GM23248 (cell line): ENCODE results near the gene LGR6. TPM values are rescaled to one million over a fixed set of nuclear protein-coding genes. Genes with fewer than 3 reads are reported as not detected.

Experiments
- DNase-seq: peaks from one replicate; pipeline ENCODE4 v3.0.0-alpha.2; 2015
- H2AFZ ChIP-seq: fragments of 200-600 bp; sonication (generic); 2 replicates; pipeline ENCODE4 v1.6.1; 2016; ENCODE audit warnings: antibody characterized with exemption
- H3F3A ChIP-seq: fragments of 200-600 bp; sonication (generic); 2 replicates; pipeline ENCODE4 v1.6.1; 2016; ENCODE audit warnings: mild to moderate bottlenecking, antibody characterized with exemption, mixed run types; ENCODE audit not compliant: insufficient read depth
- H3K27ac ChIP-seq: fragments of 200-600 bp; sonication (generic); 2 replicates; pipeline ENCODE4 v1.5.1; 2016; ENCODE audit warnings: mild to moderate bottlenecking
- H3K27me3 ChIP-seq: fragments of 200-600 bp; sonication (generic); replicated peaks from 2 replicates; pipeline ENCODE4 v1.6.1; 2016; ENCODE audit warnings: mild to moderate bottlenecking; ENCODE audit not compliant: insufficient read depth
- H3K36me3 ChIP-seq: fragments of 200-600 bp; sonication (generic); 2 replicates; pipeline ENCODE4 v1.6.1; 2016; ENCODE audit warnings: low read depth, mild to moderate bottlenecking
- H3K4me1 ChIP-seq: fragments of 200-600 bp; sonication (generic); 2 replicates; pipeline ENCODE4 v1.6.1; 2016; ENCODE audit warnings: mild to moderate bottlenecking; ENCODE audit not compliant: insufficient read depth
- H3K4me2 ChIP-seq: fragments of 200-600 bp; sonication (generic); one replicate; pipeline ENCODE4 v1.6.1; 2016; ENCODE audit warnings: mild to moderate bottlenecking; ENCODE audit not compliant: unreplicated experiment
- H3K4me3 ChIP-seq: fragments of 200-600 bp; sonication (generic); 2 replicates; pipeline ENCODE4 v1.5.1; 2016; ENCODE audit warnings: mild to moderate bottlenecking
- H3K79me2 ChIP-seq: fragments of 200-600 bp; sonication (generic); 2 replicates; pipeline ENCODE4 v1.6.1; 2016; ENCODE audit warnings: mild to moderate bottlenecking; ENCODE audit not compliant: insufficient read depth
- H3K9ac ChIP-seq: fragments of 200-600 bp; sonication (generic); 2 replicates; pipeline ENCODE4 v1.6.1; 2016; ENCODE audit warnings: mild to moderate bottlenecking
- H3K9me2 ChIP-seq: fragments of 200-600 bp; sonication (generic); 2 replicates; pipeline ENCODE4 v1.6.1; 2016; ENCODE audit warnings: mixed run types, mild to moderate bottlenecking, moderate library complexity; ENCODE audit not compliant: insufficient read depth
- H3K9me3 ChIP-seq: fragments of 200-600 bp; sonication (generic); one replicate; pipeline ENCODE4 v1.6.1; 2017; ENCODE audit warnings: low read depth
- H4K20me1 ChIP-seq: fragments of 200-600 bp; sonication (generic); 2 replicates; pipeline ENCODE4 v1.6.0; 2016; ENCODE audit not compliant: insufficient read depth
- EZH2 ChIP-seq: fragments of 200-600 bp; sonication (generic); IDR thresholded peaks from 2 replicates; pipeline ENCODE4 v1.6.1; 2018; ENCODE audit warnings: antibody characterized with exemption, mild to moderate bottlenecking; ENCODE audit not compliant: insufficient read depth, poor library complexity, severe bottlenecking
- EZH2phosphoT487 ChIP-seq: fragments of 200-600 bp; sonication (generic); IDR thresholded peaks from 2 replicates; pipeline ENCODE4 v1.6.1; 2018; ENCODE audit warnings: antibody characterized with exemption, moderate library complexity, mild to moderate bottlenecking, low read depth; ENCODE audit not compliant: insufficient read depth
- WGBS, 2 experiments: methylation state at CpG; one replicate each; pipeline ENCODE4 v1.1.6; 2015 to 2017; ENCODE audit warnings: low lambda C conversion rate in 2 of 2, low coverage in 1 of 2; ENCODE audit errors: missing lambda C conversion rate in 2 of 2; 5-methylcytosine and 5-hydroxymethylcytosine counted together
- in situ Hi-C: fragments of 300-500 bp; cut with MboI; formaldehyde crosslinking; loops from 2 replicates; pipeline ENCODE4 v1.15.0; 2020
- polyA plus RNA-seq: library from polyadenylated mRNA; unstranded; fragments of >200 nt; fragmentation: Nextera tagmentation; extraction: Ambion mirVana; gene quantifications from 2 replicates; pipeline ENCODE4 v1.2.1, GENCODE V29; 2016
- total RNA-seq: library from RNA; depleted of rRNA; stranded (reverse); fragments of >200 nt; shearing (Covaris generic); gene quantifications from 2 replicates; pipeline ENCODE4 v1.2.3, GENCODE V29; 2014

The LGR6 gene
- total and polyA plus RNA-seq, 2 experiments from 2014 or later, result not detected

DNA sequence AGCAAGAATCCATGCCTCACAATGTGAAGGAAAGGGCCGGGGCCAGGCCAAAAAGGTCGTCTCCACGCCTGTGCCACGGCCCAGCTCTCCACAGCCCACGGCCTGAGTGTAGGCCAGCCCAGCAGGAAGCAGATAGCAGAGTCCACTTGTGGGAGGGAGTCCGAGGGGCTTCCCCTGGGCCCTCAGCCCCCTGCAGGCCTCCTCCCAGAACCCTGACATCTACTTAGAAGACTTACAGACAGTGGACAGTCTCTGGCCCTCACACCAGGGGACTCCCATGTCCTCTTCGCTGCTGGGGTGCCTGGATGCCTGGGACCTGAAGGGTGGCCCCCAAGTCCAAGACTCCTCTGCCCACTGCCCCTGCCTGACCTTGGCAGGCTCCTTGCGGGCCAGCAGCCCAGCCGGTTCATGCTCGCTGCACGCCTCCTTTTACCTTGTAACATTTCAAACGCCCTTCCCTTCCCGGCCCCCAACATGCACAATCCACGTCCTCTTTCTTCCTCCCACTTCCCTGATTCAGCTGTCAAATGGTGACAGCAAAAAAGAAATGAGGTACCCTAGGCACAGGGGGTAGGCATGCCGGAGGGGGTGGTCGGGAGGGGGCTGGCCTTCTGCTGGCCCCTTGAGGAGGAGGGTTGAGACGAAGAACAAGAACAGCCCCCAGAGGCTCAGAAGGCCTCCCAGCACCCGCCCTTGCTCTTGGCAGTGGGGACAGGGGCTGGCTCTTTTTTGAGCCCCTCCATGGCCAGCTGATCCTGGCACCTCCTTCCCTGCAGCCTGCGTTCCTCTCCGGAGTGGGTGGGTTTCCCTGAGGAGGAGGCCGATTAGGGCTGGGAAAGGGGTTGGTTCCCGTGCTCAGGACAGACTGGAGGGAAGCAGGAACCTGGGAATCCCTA, 32.2 kb upstream of the LGR6 start:
- DNase-seq, result no peak
- no peaks in the 10 kb centered on the region for H4K20me1 ChIP-seq
- no peaks in the 10 kb centered on the region for H3K9me3 ChIP-seq
- no peaks in the 10 kb centered on the region for H3K36me3 ChIP-seq
- in situ Hi-C loops, result no loop called here
- H3K4me1 ChIP-seq, result no peaks in the 10 kb centered on the region
- no peak overlapping the region for H3K27ac ChIP-seq
- no peak overlapping the region for H2AFZ ChIP-seq
- WGBS, 2 experiments, result 74 to 77% methylated on average over 22 of the region's 22 CpGs
- no peak overlapping the region for H3K4me2 ChIP-seq
- TF ChIP-seq EZH2phosphoT487 (no peak), EZH2 (no peak)
- H3K27me3 ChIP-seq, result no peaks in the 10 kb centered on the region
- no peak overlapping the region for H3K4me3 ChIP-seq
- no peaks in the 10 kb centered on the region for H3K79me2 ChIP-seq
- no peaks in the 10 kb centered on the region for H3K9me2 ChIP-seq
- no peaks in the 10 kb centered on the region for H3F3A ChIP-seq
- H3K9ac ChIP-seq, result no peak overlapping the region

DNA sequence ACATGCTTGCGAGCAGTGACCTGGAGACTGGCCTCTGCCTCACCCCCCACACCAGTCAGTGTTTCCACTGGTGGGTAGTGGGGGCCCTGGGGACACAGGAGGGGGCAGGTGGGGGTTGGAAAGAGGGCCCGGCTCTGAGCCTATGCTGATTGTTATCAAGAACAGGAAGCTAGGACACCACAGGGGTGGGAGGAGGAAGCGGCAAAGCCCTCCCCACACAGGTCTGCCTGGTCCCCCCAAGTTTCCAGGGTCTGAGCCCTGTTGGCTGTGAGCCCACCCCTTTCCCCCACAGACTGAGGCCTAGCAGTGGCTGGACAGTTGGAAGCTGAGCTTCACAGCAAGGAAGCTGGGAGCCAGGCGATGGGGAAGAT, 31.6 kb upstream of the LGR6 start:
- Histone ChIP-seq H3K9ac (no peak overlapping the region), H2AFZ (no peak overlapping the region), H4K20me1 (no peaks in the 10 kb centered on the region), H3K4me1 (no peaks in the 10 kb centered on the region), H3K79me2 (no peaks in the 10 kb centered on the region), H3K36me3 (no peaks in the 10 kb centered on the region), H3K27me3 (no peaks in the 10 kb centered on the region), H3K4me3 (no peak overlapping the region), H3K9me2 (no peaks in the 10 kb centered on the region), H3K27ac (no peak overlapping the region), H3K9me3 (no peaks in the 10 kb centered on the region), H3K4me2 (no peak overlapping the region), H3F3A (no peaks in the 10 kb centered on the region)
- in situ Hi-C loops, result no loop called here
- 91% methylated on average over 3 to 4 of the region's 4 CpGs for WGBS, 2 experiments
- TF ChIP-seq EZH2 (no peak), EZH2phosphoT487 (no peak)
- no peak for DNase-seq

DNA sequence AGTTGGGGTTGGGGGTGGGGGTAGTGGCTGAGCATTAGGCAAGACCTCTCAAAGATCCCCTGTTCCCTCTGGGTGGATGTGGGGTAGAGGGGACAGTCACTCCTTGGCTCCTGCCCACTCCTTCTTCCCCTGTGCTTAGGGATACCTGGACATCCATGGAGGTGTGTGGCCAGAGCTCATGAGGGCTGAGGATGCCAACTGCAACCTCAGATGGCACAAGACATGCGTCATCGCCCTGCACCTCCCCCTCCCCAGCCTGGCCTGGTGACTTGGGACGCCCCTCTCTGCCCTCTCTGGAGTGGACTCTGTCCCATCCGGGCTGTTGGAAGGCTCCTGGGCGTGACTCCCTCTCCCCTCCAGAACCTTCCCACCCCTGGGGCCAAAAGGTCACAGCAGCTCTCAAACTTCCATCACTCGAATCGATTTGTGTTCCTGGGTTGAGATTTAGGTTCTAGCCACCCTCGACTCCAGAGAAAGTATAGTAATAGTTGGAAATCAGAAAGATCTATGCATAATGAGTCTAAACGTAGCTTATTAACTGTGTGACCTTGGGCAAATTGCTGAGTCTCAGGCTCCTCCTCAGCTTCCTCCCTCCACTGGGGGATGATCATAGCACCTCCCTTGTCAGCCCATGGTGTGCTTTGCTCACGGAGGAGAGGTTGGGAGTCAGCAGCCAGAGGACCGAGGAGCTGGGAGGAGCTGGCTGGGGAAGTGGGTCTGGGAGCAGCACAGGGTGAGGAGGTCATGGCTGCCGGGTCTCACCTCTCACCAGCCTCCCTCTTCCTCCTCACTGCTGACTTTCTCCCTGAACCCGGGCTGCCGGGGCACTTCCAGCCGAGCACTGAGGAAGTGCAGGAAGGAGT, 30.9 kb upstream of the LGR6 start:
- no peaks in the 10 kb centered on the region for H3K4me1 ChIP-seq
- 74 to 78% methylated on average over 15 of the region's 15 CpGs for WGBS, 2 experiments
- no peaks in the 10 kb centered on the region for H3K79me2 ChIP-seq
- no peak for TF ChIP-seq EZH2
- no peak for TF ChIP-seq EZH2phosphoT487
- H3K4me2 ChIP-seq, result no peak overlapping the region
- H2AFZ ChIP-seq, result no peak overlapping the region
- H3K36me3 ChIP-seq, result no peaks in the 10 kb centered on the region
- in situ Hi-C loops, result no loop called here
- H3F3A ChIP-seq, result no peaks in the 10 kb centered on the region
- no peak overlapping the region for H3K9ac ChIP-seq
- H4K20me1 ChIP-seq, result no peaks in the 10 kb centered on the region
- H3K27ac ChIP-seq, result no peak overlapping the region
- no peaks in the 10 kb centered on the region for H3K27me3 ChIP-seq
- DNase-seq, result no peak
- no peak overlapping the region for H3K4me3 ChIP-seq
- no peaks in the 10 kb centered on the region for H3K9me2 ChIP-seq
- no peaks in the 10 kb centered on the region for H3K9me3 ChIP-seq
